ENCODE data around the gene ABCC2.

Gene ABCC2

DNA sequence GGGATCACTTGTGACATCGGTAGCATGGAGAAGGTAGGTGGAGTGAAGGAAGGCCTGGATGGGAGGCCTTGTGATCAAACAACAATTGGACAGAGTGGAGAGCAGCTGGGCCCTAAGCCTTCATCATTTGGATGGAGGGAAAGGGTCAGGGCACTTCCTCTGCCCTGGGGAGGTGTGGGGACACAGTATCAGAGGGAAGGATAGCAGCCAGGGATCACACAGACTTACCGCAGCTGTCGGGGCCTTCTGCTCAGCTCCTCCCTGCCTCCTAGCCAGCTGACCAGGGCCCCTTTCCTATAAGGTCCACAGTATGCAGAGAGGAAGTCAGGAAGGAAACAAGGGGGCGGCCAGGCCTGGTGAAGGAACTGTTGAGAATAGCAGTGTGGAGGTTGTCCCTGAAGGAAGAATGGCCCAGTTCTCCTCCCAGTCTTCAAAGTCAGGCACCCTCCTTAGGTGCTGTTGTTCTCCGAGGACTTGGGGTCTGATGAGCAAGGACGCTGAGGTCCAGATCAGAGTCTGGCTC, 62.1 kb downstream of the ABCC2 start:
- H3K4me1 ChIP-seq (ENCODE audit: control insufficient read depth, insufficient read depth, low read length), result peaks cover 10% of the 10 kb centered on the region
- no peak overlapping the region for H3K4me3 ChIP-seq (ENCODE audit: low read length)
- H3K9me3 ChIP-seq (replicated peaks; ENCODE audit: low read length), result no peaks in the 10 kb centered on the region
- no peaks in the 10 kb centered on the region for H3K27me3 ChIP-seq (ENCODE audit: control insufficient read depth, insufficient read depth, low read length)
- H3K9ac ChIP-seq (ENCODE audit: low read depth, low read length), result no peak overlapping the region
- no peaks in the 10 kb centered on the region for H3K36me3 ChIP-seq (ENCODE audit: insufficient read depth, low read length)
- no peak overlapping the region for H3K4me2 ChIP-seq (ENCODE audit: low read length)

DNA sequence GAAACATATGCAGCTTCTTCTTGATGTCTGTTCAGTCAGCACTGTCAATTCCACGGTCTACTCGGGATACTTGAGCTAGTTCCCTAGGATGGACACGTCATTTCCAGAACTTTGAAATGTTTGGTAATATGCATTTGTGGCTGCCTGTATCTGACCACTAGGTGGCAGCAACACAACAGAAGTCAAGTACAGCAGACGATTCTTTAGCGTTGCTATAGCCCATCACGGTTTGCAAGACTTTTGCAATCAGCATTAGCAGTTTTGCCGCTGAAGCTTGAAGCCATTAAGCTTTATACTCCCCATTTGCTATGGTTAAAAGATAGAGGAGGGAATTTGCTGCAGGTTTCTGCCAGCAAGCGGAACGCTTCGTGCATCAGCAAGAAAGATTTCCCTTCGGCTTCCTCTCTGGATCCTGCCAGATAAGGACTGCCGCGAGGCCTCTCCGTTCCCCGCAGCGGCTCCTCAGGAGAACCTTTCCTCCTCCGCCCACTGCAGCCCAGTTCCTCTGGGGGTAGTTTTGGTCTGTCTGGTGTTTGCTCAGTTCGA, 63.5 kb downstream of the ABCC2 start:
- Histone ChIP-seq H3K9ac (ENCODE audit: low read depth, low read length) (peak overlapping the region; percentile 2), H3K9me3 (replicated peaks; ENCODE audit: low read length) (no peaks in the 10 kb centered on the region), H3K27me3 (ENCODE audit: control insufficient read depth, insufficient read depth, low read length) (no peaks in the 10 kb centered on the region), H3K4me2 (ENCODE audit: low read length) (peak overlapping the region; percentile 74), H3K4me1 (ENCODE audit: control insufficient read depth, insufficient read depth, low read length) (peaks cover 10% of the 10 kb centered on the region), H3K36me3 (ENCODE audit: insufficient read depth, low read length) (no peaks in the 10 kb centered on the region), H3K4me3 (ENCODE audit: low read length) (peak overlapping the region; percentile 46)

DNA sequence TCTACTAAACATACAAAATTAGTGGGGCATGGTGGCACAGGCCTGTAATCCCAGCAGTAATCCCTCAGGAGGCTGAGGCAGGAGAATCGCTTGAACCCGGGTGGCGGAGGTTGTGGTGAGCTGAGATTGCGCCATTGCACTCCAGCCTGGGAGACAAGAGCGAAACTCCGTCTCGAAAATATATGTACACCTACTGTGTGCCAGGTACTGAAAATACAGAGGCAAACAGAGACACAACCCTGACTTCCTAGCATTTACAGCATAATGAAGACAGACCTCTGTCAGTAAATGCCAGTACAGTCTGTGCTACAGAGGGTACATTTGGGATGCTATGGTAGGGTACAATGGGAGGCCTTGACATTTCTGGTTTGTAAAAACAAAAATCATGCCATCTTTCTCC, 66.6 kb downstream of the ABCC2 start:
- Histone ChIP-seq H3K4me1 (ENCODE audit: control insufficient read depth, insufficient read depth, low read length) (peaks cover 10% of the 10 kb centered on the region), H3K36me3 (ENCODE audit: insufficient read depth, low read length) (no peaks in the 10 kb centered on the region), H3K27me3 (ENCODE audit: control insufficient read depth, insufficient read depth, low read length) (no peaks in the 10 kb centered on the region), H3K4me3 (ENCODE audit: low read length) (no peak overlapping the region), H3K4me2 (ENCODE audit: low read length) (no peak overlapping the region), H3K9ac (ENCODE audit: low read depth, low read length) (no peak overlapping the region), H3K9me3 (replicated peaks; ENCODE audit: low read length) (no peaks in the 10 kb centered on the region)

DNA sequence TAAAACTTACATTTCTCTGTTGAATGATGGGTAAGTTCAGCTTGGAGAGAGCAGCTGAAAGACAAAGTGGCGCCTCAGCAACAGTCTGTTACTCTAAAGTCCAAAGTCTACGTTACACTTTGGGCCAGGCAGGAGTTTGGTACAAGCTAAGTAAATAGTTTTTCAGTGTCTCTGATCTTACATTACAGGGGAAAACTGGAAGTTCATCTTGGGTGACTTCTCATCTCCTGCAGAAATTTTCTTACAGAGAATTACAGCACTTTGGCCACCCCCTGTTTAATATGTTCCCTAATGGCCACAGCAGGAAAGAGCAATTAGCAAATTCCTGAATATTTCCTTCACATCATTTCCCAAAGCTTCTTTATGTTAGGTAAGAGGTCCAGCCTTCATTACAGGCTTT, 67.1 kb downstream of the ABCC2 start:
- Histone ChIP-seq H3K27me3 (ENCODE audit: control insufficient read depth, insufficient read depth, low read length) (no peaks in the 10 kb centered on the region), H3K4me1 (ENCODE audit: control insufficient read depth, insufficient read depth, low read length) (peaks cover 10% of the 10 kb centered on the region), H3K9me3 (replicated peaks; ENCODE audit: low read length) (no peaks in the 10 kb centered on the region), H3K4me2 (ENCODE audit: low read length) (no peak overlapping the region), H3K36me3 (ENCODE audit: insufficient read depth, low read length) (no peaks in the 10 kb centered on the region), H3K4me3 (ENCODE audit: low read length) (no peak overlapping the region), H3K9ac (ENCODE audit: low read depth, low read length) (no peak overlapping the region)

DNA sequence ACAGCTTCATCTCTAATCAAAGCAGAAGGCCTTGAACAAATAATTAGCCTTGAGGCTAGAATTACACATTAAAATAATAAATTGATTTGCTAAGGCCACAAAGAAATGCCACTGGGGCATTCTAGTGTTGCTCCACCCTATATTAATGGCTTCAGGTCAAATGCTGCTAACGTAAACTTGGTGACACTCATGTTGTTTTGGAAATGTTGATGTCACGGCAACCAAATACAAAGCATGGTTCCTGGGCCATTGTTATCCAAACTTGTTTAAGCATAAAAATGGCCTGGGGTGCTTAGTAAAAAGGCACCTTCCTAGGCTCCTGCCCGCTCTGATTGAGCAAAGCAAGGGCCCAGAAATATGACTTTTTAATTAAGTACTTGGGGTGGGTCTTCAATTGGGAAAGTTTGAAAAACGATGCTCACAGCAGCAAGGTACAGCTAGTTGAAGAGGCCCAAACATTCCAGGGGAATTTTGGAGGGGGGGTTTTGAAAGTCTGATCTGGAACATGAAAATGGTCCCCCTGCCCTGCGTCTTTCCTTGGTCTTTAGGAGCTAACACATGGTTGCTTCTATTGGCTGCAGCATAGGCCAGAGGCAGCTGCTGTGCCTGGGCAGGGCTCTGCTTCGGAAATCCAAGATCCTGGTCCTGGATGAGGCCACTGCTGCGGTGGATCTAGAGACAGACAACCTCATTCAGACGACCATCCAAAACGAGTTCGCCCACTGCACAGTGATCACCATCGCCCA, 67.8 kb downstream of the ABCC2 start:
- H3K4me2 ChIP-seq (ENCODE audit: low read length), result no peak overlapping the region
- no peaks in the 10 kb centered on the region for H3K9me3 ChIP-seq (replicated peaks; ENCODE audit: low read length)
- no peak overlapping the region for H3K9ac ChIP-seq (ENCODE audit: low read depth, low read length)
- H3K4me3 ChIP-seq (ENCODE audit: low read length), result no peak overlapping the region
- H3K4me1 ChIP-seq (ENCODE audit: control insufficient read depth, insufficient read depth, low read length), result peaks cover 10% of the 10 kb centered on the region
- no peaks in the 10 kb centered on the region for H3K27me3 ChIP-seq (ENCODE audit: control insufficient read depth, insufficient read depth, low read length)
- no peaks in the 10 kb centered on the region for H3K36me3 ChIP-seq (ENCODE audit: insufficient read depth, low read length)

DNA sequence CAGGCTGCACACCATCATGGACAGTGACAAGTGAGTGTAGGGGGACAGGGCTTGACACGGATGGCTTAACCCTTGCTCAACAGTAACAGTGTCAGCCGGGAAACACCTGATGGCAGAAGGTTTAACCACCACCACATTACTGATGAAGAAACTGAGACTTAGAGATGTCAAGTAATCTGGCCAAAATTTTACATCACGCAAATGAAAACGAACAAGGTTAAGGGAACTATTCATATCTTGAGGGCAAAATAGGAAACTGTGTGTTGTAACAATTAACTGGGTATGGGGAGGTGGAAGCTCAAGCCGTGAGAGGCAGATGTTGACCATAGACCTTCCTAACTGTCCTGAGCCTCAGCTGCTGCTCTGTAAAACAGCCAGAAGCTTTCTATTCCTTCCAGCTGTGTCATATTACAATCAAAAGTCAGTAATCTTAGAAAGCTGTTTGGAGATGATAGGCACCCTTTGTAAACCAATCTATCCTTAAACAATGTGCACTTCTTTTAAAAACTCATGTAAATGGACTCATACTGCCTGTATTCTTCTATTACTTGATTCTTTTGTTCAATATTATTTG, 68.4 kb downstream of the ABCC2 start:
- H3K27me3 ChIP-seq (ENCODE audit: control insufficient read depth, insufficient read depth, low read length), result no peaks in the 10 kb centered on the region
- no peak overlapping the region for H3K4me2 ChIP-seq (ENCODE audit: low read length)
- no peak overlapping the region for H3K4me3 ChIP-seq (ENCODE audit: low read length)
- H3K36me3 ChIP-seq (ENCODE audit: insufficient read depth, low read length), result no peaks in the 10 kb centered on the region
- H3K9me3 ChIP-seq (replicated peaks; ENCODE audit: low read length), result no peaks in the 10 kb centered on the region
- no peak overlapping the region for H3K9ac ChIP-seq (ENCODE audit: low read depth, low read length)
- peaks cover 6% of the 10 kb centered on the region for H3K4me1 ChIP-seq (ENCODE audit: control insufficient read depth, insufficient read depth, low read length)

DNA sequence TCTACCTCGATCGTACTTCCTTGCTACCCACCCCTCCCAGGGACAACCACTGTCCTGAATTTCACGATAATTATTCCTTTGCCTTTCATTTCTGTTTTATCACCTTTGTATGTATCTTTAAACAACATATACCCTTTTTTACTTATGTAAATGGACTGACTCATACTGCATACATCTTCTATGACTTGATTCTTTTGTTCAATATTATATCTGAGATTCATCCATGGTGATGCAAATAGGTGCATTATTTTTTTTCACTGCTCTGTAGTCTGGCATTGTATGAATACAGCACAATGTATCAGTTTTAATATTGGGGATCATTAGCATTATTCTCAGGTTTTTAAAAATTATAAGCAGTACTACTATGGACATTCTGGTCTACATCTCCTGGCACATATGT, 69.4 kb downstream of the ABCC2 start:
- Histone ChIP-seq H3K9me3 (replicated peaks; ENCODE audit: low read length) (no peaks in the 10 kb centered on the region), H3K4me1 (ENCODE audit: control insufficient read depth, insufficient read depth, low read length) (no peaks in the 10 kb centered on the region), H3K4me2 (ENCODE audit: low read length) (no peak overlapping the region), H3K9ac (ENCODE audit: low read depth, low read length) (no peak overlapping the region), H3K27me3 (ENCODE audit: control insufficient read depth, insufficient read depth, low read length) (no peaks in the 10 kb centered on the region), H3K36me3 (ENCODE audit: insufficient read depth, low read length) (no peaks in the 10 kb centered on the region), H3K4me3 (ENCODE audit: low read length) (no peak overlapping the region)

DNA sequence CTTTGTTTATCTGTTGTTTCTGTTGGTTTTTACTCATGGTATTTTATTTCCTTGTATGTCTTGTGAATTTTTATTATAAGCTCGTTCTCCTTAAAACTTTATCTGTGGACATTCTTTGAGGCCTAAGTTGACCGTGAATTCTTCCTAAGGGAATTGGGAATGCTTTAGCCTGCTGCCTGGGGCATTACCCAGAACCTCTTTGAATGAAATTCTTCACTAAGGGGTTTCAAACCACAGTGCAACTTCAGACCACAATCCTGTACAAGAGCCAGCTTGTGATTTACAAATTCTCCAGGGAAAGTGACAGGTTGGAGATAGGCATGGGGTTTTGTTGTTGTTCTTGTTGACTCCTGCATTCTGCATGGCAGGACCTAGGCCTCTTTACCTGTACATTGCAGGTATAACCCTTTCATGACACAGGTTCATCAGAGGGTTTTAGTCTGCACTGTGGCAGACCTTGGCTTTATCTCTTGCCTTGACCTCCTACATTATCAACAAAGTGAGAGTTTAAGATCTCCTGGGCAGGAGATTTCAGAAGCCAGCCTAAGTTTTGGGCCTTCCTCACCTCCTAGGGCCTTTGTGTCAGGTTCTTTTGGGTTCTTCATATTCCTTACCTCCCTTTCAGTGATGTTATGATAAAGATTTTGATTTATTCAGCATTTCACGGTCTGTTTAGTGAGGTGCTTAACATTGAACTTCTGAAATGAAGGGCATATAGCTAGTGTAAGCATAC, 70.2 kb downstream of the ABCC2 start:
- no peaks in the 10 kb centered on the region for H3K27me3 ChIP-seq (ENCODE audit: control insufficient read depth, insufficient read depth, low read length)
- H3K36me3 ChIP-seq (ENCODE audit: insufficient read depth, low read length), result no peaks in the 10 kb centered on the region
- H3K4me2 ChIP-seq (ENCODE audit: low read length), result no peak overlapping the region
- H3K9ac ChIP-seq (ENCODE audit: low read depth, low read length), result no peak overlapping the region
- no peaks in the 10 kb centered on the region for H3K4me1 ChIP-seq (ENCODE audit: control insufficient read depth, insufficient read depth, low read length)
- H3K4me3 ChIP-seq (ENCODE audit: low read length), result no peak overlapping the region
- no peaks in the 10 kb centered on the region for H3K9me3 ChIP-seq (replicated peaks; ENCODE audit: low read length)

DNA sequence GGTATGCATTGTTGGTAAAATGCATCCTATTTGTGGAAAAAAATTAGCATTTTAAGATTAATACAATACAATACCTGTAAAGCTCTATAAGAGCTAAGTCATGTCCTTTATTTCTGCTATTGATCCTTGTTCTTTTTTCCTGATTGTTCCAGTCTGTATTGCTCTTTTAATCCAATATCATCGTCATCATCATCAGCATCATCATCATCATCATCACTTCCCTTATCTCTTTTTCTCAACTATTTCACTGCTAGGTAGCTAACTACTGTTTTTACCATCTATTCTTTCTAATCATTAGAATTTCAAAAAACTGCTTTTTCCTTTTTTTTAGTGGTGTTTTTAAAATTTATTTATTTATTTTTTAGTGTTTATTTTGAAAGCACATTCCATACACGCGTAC, 71.2 kb downstream of the ABCC2 start:
- Histone ChIP-seq H3K4me1 (ENCODE audit: control insufficient read depth, insufficient read depth, low read length) (no peaks in the 10 kb centered on the region), H3K4me2 (ENCODE audit: low read length) (no peak overlapping the region), H3K9me3 (replicated peaks; ENCODE audit: low read length) (no peaks in the 10 kb centered on the region), H3K4me3 (ENCODE audit: low read length) (no peak overlapping the region), H3K9ac (ENCODE audit: low read depth, low read length) (no peak overlapping the region), H3K36me3 (ENCODE audit: insufficient read depth, low read length) (no peaks in the 10 kb centered on the region), H3K27me3 (ENCODE audit: control insufficient read depth, insufficient read depth, low read length) (no peaks in the 10 kb centered on the region)

DNA sequence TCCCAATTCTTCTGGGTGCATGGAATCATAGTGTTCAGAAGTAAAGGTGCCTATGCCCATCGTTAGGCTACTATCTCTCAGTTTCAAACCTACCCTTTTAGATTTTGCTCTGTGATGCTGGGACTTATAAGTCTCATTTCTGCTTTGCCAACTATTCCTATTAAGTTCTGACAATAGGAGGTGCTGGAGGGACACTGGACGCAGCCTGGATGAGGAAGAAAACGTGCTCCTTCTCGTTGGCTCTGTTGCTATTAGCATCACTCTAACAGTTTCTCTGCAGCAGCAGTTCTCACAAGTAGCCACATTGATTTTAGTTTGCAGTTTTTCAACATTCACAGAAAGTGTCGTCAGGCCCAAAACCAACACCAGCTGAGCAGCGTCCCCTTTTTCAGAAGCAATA, 72.4 kb downstream of the ABCC2 start:
- Histone ChIP-seq H3K4me2 (ENCODE audit: low read length) (no peak overlapping the region), H3K36me3 (ENCODE audit: insufficient read depth, low read length) (no peaks in the 10 kb centered on the region), H3K9ac (ENCODE audit: low read depth, low read length) (no peak overlapping the region), H3K27me3 (ENCODE audit: control insufficient read depth, insufficient read depth, low read length) (no peaks in the 10 kb centered on the region), H3K4me3 (ENCODE audit: low read length) (no peak overlapping the region), H3K9me3 (replicated peaks; ENCODE audit: low read length) (no peaks in the 10 kb centered on the region), H3K4me1 (ENCODE audit: control insufficient read depth, insufficient read depth, low read length) (no peaks in the 10 kb centered on the region)

DNA sequence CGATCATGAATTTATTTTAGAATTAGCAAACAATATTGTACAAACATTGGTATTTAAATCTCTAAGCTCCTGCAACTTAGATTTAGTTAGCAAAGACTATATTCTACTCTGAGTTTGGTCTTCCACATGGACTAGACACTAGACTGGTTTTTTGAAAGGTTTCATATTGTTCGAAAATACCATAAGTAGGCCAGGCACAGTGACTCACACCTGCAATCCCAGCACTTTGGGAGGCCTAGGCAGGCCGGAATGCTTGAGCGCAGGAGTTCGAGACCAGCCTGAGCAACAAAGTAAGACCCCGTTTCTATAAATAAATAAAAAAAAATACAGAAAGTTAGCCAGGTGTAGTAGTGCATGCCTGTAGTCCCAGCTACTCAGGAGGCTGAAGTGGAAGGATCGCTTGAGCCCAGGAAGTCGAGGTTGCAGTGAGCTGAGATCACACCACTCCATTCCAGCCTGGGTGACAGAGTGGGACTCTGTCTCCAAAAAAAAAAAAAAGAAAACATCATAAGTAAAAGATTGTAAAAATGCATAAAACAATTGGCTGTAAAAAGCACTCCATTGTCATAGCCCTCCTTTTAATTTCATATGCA, 73.1 kb downstream of the ABCC2 start:
- Histone ChIP-seq H3K9me3 (replicated peaks; ENCODE audit: low read length) (no peaks in the 10 kb centered on the region), H3K9ac (ENCODE audit: low read depth, low read length) (no peak overlapping the region), H3K4me3 (ENCODE audit: low read length) (no peak overlapping the region), H3K36me3 (ENCODE audit: insufficient read depth, low read length) (no peaks in the 10 kb centered on the region), H3K4me1 (ENCODE audit: control insufficient read depth, insufficient read depth, low read length) (no peaks in the 10 kb centered on the region), H3K4me2 (ENCODE audit: low read length) (no peak overlapping the region), H3K27me3 (ENCODE audit: control insufficient read depth, insufficient read depth, low read length) (no peaks in the 10 kb centered on the region)

Measured in skeletal muscle satellite cell (primary cell).